Heart left ventricle (tissue), 16 donors: ENCODE data around the gene FGD3. TPM values are rescaled to one million over a fixed set of nuclear protein-coding genes. Genes with fewer than 3 reads are reported as not detected.
A peak's percentile ranks its signal among the peaks of the same experiment; 100 is the strongest.

Experiments
- ATAC-seq, 4 donors: fragments of 200-7000 bp; cut with Tn5 transposase; one replicate each; pipeline ENCODE4 v1.9.1; 2020 to 2022; ENCODE audit warnings: moderate library complexity in 4 of 4, mild to moderate bottlenecking in 3 of 4, moderate number of reproducible peaks in 1 of 4
- DNase-seq, 5 donors: peaks; one replicate each; pipeline ENCODE4 v3.0.0-alpha.2; 2020
- H3K27ac ChIP-seq, 12 donors: fragments of 200-600 bp; sonication (generic) in 4 of 12; one replicate each; pipeline versions ENCODE4 v1.5.0 to v1.8.0; 2016 to 2022; ENCODE audit warnings: mild to moderate bottlenecking in 2 of 12
- H3K27me3 ChIP-seq, 9 donors: fragments of 200-600 bp; sonication (generic) in 2 of 9; one replicate each; pipeline versions ENCODE4 v1.5.1 to v1.8.0; 2016 to 2022; ENCODE audit warnings: mild to moderate bottlenecking in 3 of 9
- H3K36me3 ChIP-seq, 9 donors: fragments of 200-600 bp; sonication (generic) in 2 of 9; one replicate each; pipeline versions ENCODE4 v1.5.0 to v1.8.0; 2018 to 2022; ENCODE audit warnings: mild to moderate bottlenecking in 2 of 9
- H3K4me1 ChIP-seq, 12 donors: fragments of 200-600 bp; sonication (generic) in 4 of 12; one replicate each; pipeline versions ENCODE4 v1.5.0 to v1.8.0; 2016 to 2022; ENCODE audit warnings: mild to moderate bottlenecking in 3 of 12
- H3K4me3 ChIP-seq, 12 donors: fragments of 200-600 bp; sonication (generic) in 4 of 12; one replicate each; pipeline versions ENCODE4 v1.5.0 to v1.8.0; 2017 to 2022; ENCODE audit warnings: mild to moderate bottlenecking in 9 of 12, moderate library complexity in 4 of 12
- H3K9me3 ChIP-seq, 12 donors: fragments of 200-600 bp; sonication (generic) in 4 of 12; one replicate each; pipeline versions ENCODE4 v1.5.0 to v1.8.0; 2016 to 2022; ENCODE audit warnings: mild to moderate bottlenecking in 1 of 12
- CTCF ChIP-seq, 12 donors: fragments of 200-600 bp; sonication (generic) in 4 of 12; IDR thresholded peaks; one replicate each; pipeline versions ENCODE4 v1.5.0 to v1.8.0; 2018 to 2022; ENCODE audit warnings: antibody characterized with exemption in 12 of 12, mild to moderate bottlenecking in 5 of 12
- POLR2A ChIP-seq, 2 donors: fragments of 450-650 bp; IDR thresholded peaks; one replicate each; pipeline ENCODE4 v1.6.1; 2017; ENCODE audit warnings: antibody characterized with exemption in 2 of 2, mild to moderate bottlenecking in 2 of 2, moderate library complexity in 2 of 2
- WGBS, 4 donors: extraction: QIAGEN DNeasy Blood & Tissue Kit in 2 of 4; methylation state at CpG; one replicate each; pipeline versions ENCODE4 v1.1.5 to v1.1.7; 2013 to 2018; 5-methylcytosine and 5-hydroxymethylcytosine counted together
- intact Hi-C, 10 donors: fragments of 100-400 bp; cut with DNase I; formaldehyde crosslinking; loops; one replicate each; pipeline versions ENCODE4 v1.11.1 to v1.14.2; 2022
- polyA plus RNA-seq, 2 donors: library from polyadenylated mRNA; stranded (reverse); fragments of 200-250 nt; gene quantifications; one replicate each; pipeline ENCODE4 v1.2.3, GENCODE V29; 2013
- total RNA-seq, 9 donors: library from RNA; depleted of rRNA in 2 of 9; stranded (reverse); fragments of >200 nt in 2 of 9; fragmentation: NEBNext Ultra II Directional in 3 of 9; extraction: Animal tissue kit (Norgen Biotek cat#: 25700) in 3 of 9; gene quantifications; one replicate each; pipeline versions ENCODE4 v1.1.0 to v1.2.4, GENCODE V29; 2016 to 2023
- donor health status: ischemic (EF 13 %, LVEDD 7.1; RV severe dilation, severe dysfunction).
- donor health status: healthy with polysubstance abuse.
- donor health status: DM: no; HTN: yes; CAD: no.
- donor health status: DM: no; HTN: no; CAD: no.
- donor health status: ischemic (EF 25% LVEDD 6.9; RV normal size, moderate dysfunction).
- donor health status: ischemic (EF 25% LVEDD 5.7; RV mildly dilated, moderate dysfunction).
- donor health status: healthy.
- donor health status: DM: yes; HTN: yes; CAD: no.
- donor health status: ischemic (EF 35%, LVEDD 5.7; RV mildly dilated, moderate dysfunction).
- donor health status: nonischemic (EF 11% LVEDD 7.7; RV severe dilation, severe dysfunction).
- donor health status: DM: yes; HTN: yes; CAD: no.
- donor health status: PGD.
- donor health status: ischemic (EF 29% LVEDD 5.4; RV normal size, mild dysfunction).
- donor health status: nonischemic (EF 23%, LVEDD 6.1; RV moderate dilation, normal function).

FGD3 gene
- total and polyA plus RNA-seq, 11 donors: 1.2 to 11.2 (median 1.8) TPM

GRCh38 chr9:93024986-93025630 lies 77.8 kb downstream of the FGD3 start:
- Histone ChIP-seq H3K4me1 (peaks cover 0 to 35% (median 0%) of the 10 kb centered on the region in 12 donors), H3K36me3 (peaks cover 0 to 46% (median 0%) of the 10 kb centered on the region in 9 donors), H3K4me3 (no peak overlapping the region), H3K27me3 (no peaks in the 10 kb centered on the region), H3K9me3 (no peaks in the 10 kb centered on the region), H3K27ac (peak overlapping the region in 1 of 12 donors; percentile 24)
- intact Hi-C loops: no loop called here
- TF ChIP-seq POLR2A (IDR thresholded peaks at IDR 0.05): no peak
- no peak for TF ChIP-seq CTCF (IDR thresholded peaks at IDR 0.05)
- DNase-seq: no peak
- WGBS, 4 donors: 89 to 96% (median 90%) methylated on average over 11 of the region's 11 CpGs
- no peak for ATAC-seq

- Histone ChIP-seq H3K4me3 (no peak overlapping the region), H3K9me3 (no peaks in the 10 kb centered on the region), H3K27me3 (no peaks in the 10 kb centered on the region), H3K27ac (peak overlapping the region in 1 of 12 donors; percentile 24), H3K4me1 (peaks cover 0 to 38% (median 0%) of the 10 kb centered on the region in 12 donors), H3K36me3 (peaks cover 0 to 42% (median 0%) of the 10 kb centered on the region in 9 donors)
- 80 to 91% (median 85%) methylated on average over 7 to 8 of the region's 8 CpGs for WGBS, 4 donors
- ATAC-seq (no peak), DNase-seq (peak in 1 of 5 donors; percentile 15)
- intact Hi-C loops: no loop called here
- no peak for TF ChIP-seq CTCF (IDR thresholded peaks at IDR 0.05)
- TF ChIP-seq POLR2A (IDR thresholded peaks at IDR 0.05): no peak
These were observed 78.4 kb downstream of the FGD3 start for GRCh38 chr9:93025736-93026135.

GRCh38 chr9:93026640-93027039 lies 79.3 kb downstream of the FGD3 start:
- DNase-seq (peak in 1 of 5 donors; percentile 16), ATAC-seq (no peak)
- Histone ChIP-seq H3K27me3 (no peaks in the 10 kb centered on the region), H3K27ac (peak overlapping the region in 1 of 12 donors; percentile 58), H3K4me1 (peaks cover 0 to 42% (median 0%) of the 10 kb centered on the region in 12 donors), H3K9me3 (no peaks in the 10 kb centered on the region), H3K4me3 (no peak overlapping the region), H3K36me3 (peaks cover 0 to 33% (median 0%) of the 10 kb centered on the region in 9 donors)
- no peak for TF ChIP-seq POLR2A (IDR thresholded peaks at IDR 0.05)
- TF ChIP-seq CTCF (IDR thresholded peaks at IDR 0.05): no peak
- intact Hi-C loops: no loop called here
- whole genome bisulfite sequencing, 4 donors: 93 to 100% (median 97%) methylated on average over 3 to 7 of the region's 7 CpGs

- 96 to 97% (median 96%) methylated on average over 10 of the region's 10 CpGs for whole genome bisulfite sequencing, 4 donors
- H3K36me3 ChIP-seq: peaks cover 0 to 24% (median 0%) of the 10 kb centered on the region in 9 donors
These were observed 80.4 kb downstream of the FGD3 start for GRCh38 chr9:93027750-93028149.

More at GRCh38 chr9:93027750-93028149, 80.4 kb downstream of the FGD3 start:
- no peak overlapping the region for H3K4me3 ChIP-seq
- peak overlapping the region in 1 of 12 donors; percentile 58 for H3K27ac ChIP-seq
- ATAC-seq (no peak), DNase-seq (no peak)
- intact Hi-C loops: no loop called here
- H3K9me3 ChIP-seq: no peaks in the 10 kb centered on the region
- TF ChIP-seq POLR2A (IDR thresholded peaks at IDR 0.05): no peak
- peaks cover 0 to 53% (median 0%) of the 10 kb centered on the region in 12 donors for H3K4me1 ChIP-seq
- H3K27me3 ChIP-seq: no peaks in the 10 kb centered on the region
